ENCODE results near the gene SUPT3H.

DNA sequence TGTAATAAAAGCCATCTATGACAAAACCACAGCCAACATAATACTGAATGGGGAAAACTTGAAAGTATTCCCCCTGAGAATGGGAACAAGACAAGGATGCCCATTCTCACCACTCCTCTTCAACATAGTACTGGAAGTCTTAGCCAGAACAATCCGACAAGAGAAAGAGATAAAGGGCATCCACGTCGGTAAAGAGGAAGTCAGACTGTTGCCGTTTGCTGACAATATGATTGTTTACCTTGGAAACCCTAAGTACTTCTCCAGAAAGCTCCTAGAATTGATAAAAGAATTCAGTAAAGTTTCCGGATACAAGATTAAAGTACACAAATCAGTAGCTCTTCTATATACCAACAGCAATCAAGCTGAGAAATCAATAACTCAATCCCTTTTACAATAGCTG, 63.6 kb downstream of the SUPT3H start:
- TF ChIP-seq, protein P1, sequence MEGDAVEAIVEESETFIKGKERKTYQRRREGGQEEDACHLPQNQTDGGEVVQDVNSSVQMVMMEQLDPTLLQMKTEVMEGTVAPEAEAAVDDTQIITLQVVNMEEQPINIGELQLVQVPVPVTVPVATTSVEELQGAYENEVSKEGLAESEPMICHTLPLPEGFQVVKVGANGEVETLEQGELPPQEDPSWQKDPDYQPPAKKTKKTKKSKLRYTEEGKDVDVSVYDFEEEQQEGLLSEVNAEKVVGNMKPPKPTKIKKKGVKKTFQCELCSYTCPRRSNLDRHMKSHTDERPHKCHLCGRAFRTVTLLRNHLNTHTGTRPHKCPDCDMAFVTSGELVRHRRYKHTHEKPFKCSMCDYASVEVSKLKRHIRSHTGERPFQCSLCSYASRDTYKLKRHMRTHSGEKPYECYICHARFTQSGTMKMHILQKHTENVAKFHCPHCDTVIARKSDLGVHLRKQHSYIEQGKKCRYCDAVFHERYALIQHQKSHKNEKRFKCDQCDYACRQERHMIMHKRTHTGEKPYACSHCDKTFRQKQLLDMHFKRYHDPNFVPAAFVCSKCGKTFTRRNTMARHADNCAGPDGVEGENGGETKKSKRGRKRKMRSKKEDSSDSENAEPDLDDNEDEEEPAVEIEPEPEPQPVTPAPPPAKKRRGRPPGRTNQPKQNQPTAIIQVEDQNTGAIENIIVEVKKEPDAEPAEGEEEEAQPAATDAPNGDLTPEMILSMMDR (IDR thresholded peaks at IDR 0.05), result no peak
- TF ChIP-seq POLR2AphosphoS5 (IDR thresholded peaks at IDR 0.05) (no peak), EP300 (IDR thresholded peaks at IDR 0.05; ENCODE audit: low read depth) (no peak)

All from transverse colon (tissue), 4 donors.